Hindlimb muscle (tissue), 1 donor: ENCODE results near the gene SNRNP25. TPM values are rescaled to one million over a fixed set of nuclear protein-coding genes. Genes with fewer than 3 reads are reported as not detected.
"Not testable (repeated sequence)": the region's sequence is repeated elsewhere in the genome, so short reads cannot be mapped to it uniquely, and the experiment has no call there.

Experiments
- DNase-seq: peaks from one replicate; pipeline ENCODE4 v3.0.0-alpha.2; 2013
- polyA plus RNA-seq: library from polyadenylated mRNA; unstranded; fragments of 120-200 nt; gene quantifications from one replicate; pipeline ENCODE4 v1.2.1, GENCODE V29; 2013; ENCODE audit not compliant: insufficient read length

Gene SNRNP25
- 31.2 TPM for polyA plus RNA-seq

DNA sequence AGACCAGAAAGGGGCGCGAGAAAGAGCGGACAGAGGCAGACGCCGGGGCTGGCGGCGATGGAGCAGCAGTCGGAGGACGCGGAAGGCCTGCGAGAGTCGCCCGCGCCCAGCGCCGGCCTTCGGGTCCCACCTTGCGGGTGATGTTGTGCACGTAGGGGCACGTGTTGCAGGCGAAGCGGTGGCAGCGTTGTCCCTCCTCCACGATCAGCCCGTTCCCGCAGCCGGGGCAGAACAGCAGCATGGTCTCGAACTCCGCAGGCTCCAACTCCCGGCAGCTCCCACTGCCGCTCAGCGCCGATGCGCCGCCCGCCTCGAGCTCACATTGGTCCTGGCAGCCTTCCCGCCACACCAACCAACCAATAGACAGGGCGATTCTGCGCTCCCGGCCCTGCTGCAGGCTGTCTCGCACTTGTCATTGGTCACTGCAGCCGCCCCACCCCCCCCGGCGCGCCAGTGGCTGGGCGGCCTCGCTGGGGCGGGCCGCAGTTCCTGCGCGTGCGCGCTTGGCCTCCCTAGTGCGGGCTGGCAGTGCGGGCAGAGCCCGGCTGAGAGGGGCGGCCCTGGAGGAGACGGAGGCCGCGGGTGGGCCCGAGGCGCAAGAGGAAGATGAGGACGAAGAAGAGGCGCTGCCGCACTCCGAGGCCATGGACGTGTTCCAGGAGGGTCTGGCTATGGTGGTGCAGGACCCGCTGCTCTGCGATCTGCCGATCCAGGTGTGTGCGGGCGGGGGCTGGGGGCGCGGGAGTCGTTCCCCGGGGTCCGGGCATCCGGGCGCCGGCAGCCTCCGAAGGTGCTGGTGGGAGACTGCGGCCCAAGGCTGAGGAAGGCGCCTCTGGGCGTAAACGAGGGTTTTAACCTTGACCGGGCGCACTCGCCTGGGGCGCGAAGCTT, at the start of gene SNRNP25, which contains the start of gene POLR3K:
Gene SNRNP25, plus strand, starts transcription at position 483 of the 891 bp plus-strand sequence. Its CDS starts 189 bp downstream, at position 672.
Gene POLR3K, minus strand, starts transcription at position 263 of the 891 bp plus-strand sequence. Its CDS starts 22 bp downstream, at position 241.
- DNase-seq, result peak; percentile 97

DNA sequence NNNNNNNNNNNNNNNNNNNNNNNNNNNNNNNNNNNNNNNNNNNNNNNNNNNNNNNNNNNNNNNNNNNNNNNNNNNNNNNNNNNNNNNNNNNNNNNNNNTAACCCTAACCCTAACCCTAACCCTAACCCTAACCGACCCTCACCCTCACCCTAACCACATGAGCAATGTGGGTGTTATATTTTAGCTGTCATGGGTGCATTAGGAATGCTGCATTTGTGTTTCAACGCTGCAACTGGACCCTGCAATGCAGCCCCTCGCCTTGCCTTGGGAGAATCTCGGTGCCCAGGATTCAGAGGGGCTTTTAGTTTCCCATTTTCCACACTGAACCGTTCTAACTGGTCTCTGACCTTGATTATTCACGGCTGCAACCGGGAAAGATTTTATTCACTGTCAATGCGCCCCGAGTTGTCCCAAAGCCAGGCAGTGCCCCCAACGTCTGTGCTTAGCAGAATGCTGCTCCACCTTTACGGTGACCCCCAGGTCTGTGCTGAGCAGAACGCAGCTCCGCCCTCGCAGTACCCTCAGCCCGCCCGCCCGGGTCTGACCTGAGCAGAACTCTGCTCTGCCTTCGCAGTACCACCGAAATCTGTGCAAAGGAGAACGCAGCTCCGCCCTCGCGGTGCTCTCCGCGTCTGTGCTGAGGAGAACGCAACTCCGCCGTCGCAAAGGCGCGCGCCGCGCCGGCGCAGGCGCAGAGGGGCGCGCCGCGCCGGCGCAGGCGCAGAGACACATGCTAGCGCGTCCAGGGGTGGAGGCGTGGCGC, 43.5 kb upstream of the SNRNP25 start:
- no peak for DNase-seq

DNA sequence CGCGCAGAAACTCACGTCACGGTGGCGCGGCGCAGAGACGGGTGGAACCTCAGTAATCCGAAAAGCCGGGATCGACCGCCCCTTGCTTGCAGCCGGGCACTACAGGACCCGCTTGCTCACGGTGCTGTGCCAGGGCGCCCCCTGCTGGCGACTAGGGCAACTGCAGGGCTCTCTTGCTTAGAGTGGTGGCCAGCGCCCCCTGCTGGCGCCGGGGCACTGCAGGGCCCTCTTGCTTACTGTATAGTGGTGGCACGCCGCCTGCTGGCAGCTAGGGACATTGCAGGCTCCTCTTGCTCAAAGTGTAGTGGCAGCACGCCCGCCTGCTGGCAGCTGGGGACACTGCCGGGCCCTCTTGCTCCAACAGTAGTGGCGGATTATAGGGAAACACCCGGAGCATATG, 42.9 kb upstream of the SNRNP25 start:
- DNase-seq, result not testable (repeated sequence)

DNA sequence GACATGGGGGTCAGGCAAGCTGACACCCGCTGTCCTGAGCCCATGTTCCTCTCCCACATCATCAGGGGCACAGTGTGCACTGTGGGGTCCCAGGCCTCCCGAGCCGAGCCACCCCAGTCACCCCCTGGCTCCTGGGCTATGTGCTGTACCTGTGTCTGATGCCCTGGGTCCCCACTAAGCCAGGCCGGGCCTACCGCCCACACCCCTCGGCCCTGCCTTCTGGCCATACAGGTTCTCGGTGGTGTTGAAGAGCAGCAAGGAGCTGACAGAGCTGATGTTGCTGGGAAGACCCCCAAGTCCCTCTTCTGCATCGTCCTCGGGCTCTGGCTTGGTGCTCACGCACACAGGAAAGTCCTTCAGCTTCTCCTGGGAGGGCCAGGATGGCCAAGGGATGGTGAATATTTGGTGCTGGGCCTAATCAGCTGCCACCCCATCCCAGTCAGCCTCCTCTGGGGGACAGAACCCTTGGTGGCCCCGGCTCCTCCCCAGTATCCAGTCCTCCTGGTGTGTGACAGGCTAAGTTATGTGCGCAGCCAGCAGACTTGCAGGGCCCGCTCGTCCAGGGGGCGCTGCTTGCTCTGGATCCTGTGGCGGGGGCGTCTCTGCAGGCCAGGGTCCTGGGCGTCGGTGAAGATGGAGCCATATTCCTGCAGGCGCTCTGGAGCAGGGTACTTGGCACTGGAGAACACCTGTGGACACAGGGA, 36.4 kb upstream of the SNRNP25 start:
- not testable (repeated sequence) for DNase-seq

DNA sequence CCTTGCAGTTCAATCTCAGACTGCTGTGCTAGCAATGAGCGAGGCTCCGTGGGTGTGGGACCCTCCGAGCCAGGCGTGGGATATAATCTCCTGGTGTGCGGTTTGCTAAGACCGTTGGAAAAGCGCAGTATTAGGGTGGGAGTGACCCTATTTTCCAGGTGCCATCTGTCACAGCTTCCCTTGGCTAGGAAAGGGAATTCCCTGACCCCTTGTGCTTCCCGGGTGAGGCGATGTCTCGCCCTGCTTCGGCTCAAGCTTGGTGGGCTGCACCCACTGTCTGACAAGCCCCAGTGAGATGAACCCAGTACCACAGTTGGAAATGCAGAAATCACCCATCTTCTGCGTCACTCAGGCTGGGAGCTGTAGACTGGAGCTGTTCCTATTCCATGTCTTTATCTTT, 32.7 kb upstream of the SNRNP25 start:
- not testable (repeated sequence) for DNase-seq

DNA sequence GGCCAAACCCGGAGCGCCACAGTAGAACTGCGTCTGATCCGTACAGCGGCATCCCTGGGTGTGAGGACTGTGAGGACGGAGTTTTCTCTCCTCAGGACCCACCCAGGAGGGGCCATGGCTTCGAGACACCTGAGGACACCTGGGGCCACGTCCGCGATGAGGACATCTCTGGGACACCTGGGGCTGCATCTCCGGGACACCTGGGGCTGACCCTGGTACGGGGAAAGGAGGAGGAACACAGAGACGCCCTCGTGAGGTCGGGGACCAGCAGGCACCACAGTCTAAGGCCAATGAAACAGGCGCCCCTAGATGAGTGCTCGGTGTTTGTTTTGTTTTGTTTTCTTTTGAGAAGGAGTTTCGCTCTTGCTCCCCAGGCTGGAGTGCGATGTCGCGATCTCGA, 29.5 kb upstream of the SNRNP25 start:
- DNase-seq, result not testable (repeated sequence)

DNA sequence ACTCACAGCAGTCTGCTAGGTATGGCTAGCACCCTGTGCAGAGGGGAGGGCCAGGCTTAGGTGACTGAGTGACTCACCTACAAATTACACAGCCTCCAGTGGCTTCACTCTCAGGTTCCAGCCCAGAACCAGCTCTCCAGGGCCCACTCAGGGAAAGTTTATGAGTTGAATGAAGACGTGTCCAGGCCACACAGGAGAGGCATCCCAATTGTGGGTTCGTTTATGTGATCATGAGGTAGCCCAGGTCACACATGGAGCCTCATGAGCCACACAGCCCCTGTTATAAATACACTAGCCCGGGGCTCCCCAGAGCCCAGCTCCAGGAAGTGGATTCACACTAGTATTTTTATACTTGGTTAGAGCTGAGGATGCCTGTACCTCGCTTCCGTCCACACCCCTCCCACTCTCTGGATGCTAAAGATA, 27.7 kb upstream of the SNRNP25 start:
- not testable (repeated sequence) for DNase-seq

DNA sequence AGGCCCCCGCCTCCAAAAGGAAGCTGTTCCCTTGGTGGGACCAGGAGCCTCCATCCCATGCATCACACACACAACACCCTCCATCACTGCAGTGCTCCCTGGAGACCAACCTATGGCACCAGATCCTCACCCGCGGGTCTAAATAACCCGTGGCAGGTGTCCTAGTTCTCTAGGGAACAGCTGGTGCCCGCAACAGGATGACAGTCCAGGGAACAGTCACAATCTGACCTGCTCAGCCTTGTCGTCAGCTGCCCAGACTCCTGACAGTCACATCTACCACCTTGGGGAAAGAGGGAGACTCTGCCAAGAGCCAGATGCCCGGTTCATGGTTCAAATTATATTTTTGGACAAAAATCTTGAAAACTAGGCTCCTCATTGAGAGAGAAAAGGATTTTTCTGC, 23.0 kb upstream of the SNRNP25 start:
- DNase-seq, result not testable (repeated sequence)

DNA sequence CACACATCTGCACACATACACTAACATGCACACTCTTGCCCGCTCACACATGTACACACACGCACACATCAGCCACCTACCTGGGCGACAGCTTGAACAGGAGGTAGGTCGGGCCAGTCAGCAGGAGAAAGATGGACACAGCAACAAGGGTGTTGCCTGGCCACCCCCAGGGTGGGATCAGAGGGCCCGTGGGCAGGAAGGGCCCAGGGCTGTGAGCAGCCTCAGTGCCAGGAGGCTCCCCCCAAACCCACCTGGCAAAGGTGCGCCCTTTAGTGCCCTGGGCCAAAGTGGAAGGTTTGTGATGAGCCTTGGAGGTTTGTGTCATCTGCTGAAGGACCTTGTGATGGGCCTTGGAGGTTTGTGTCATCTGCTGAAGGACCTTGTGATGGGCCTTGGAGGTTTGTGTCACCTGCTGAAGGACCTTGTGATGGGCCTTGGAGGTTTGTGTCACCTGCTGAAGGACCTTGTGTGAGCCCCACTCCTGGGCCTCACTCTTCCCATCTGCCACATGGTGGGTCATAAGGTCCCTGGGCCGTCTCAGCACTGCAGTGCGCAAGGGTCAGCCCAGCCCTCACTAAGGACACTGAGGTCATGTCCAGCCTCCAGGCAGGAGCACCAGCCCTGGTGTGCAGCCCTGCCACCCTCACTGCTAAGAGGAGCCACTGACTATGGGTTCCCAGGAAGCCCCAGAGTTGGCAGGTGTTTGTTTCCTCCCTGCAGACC, 20.3 kb upstream of the SNRNP25 start:
- not testable (repeated sequence) for DNase-seq

DNA sequence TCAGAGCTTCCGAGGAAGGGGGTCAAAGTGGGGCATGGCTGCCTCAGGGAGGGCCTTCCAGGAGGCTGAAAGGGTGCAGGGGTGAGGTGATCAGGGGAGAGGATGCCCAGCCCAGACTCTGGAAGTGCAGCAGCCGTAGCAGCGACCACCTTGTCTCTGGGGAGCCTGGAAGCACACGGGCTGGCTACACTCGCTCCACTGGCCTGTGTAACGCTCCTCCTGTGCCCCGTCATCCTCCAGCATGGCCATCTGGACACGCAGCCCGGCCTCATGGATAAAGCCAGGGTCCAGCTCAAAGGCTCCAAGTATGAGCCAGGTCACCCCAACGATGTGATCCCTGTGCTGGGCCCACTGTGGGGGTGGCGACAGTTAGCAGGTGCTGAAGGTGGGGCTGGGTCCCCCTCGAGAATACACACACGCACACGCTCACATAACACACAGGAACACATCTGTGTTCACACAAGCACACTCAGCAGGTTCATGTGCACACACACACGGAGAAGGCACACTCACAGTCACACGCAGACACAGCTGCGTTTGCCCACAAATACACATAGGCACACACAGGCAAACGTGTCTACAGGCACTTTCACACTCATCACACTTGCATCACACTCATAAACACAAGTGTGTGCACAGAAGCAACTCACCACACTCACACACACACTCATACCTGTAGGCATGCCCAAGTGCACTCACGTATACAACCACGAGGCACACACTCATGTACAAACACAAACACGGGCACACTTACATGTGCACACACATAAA, 19.6 kb upstream of the SNRNP25 start:
- DNase-seq, result no peak

DNA sequence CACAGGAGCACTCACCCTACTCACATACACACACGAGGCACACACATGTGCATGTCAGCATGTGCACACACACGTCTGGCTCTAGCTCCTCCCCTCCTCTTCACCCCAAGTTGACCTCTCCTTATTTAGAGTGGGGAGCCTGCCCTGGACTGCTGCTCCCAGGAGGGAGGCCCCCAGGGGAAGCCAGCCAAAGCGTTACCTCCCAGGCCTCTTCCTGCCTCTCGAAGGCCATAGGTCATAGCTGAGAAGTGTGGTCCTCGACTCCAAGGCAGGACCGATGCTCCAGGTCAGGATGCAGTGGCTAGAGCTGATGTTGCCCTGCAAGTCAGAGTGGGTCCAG, 19.0 kb upstream of the SNRNP25 start:
- DNase-seq, result no peak

DNA sequence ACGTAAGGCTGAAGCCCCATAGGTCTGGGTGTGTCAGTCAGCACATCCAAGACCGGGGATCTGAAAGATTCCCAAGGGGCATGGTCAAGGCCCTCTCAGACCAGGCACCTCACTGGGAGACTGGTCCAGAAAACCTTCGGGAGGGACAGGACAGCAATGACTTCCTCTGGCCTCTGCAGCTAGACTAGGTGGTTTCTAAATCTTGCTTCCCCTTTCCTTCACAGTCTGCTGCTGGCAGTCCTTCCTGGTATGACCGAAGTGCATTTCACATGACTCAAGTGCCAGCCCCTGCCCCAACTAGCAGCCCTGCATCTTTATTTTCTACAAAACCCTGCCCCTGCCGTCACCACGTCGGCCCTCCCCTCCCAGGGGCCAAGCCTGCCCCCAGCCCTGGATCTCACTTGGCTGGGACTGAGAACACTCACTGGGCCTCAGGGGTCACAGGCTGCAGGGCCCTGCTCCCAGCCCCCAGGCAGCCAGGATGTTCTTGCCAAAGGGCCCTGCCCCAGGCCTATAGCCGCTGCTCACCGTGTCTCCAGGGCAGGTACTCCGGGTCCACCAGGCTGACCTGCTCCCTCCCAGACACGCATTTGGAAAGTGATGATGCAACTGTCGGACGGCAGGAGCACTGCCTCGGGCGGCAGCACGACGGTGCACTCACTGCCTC, 18.5 kb upstream of the SNRNP25 start:
- no peak for DNase-seq

DNA sequence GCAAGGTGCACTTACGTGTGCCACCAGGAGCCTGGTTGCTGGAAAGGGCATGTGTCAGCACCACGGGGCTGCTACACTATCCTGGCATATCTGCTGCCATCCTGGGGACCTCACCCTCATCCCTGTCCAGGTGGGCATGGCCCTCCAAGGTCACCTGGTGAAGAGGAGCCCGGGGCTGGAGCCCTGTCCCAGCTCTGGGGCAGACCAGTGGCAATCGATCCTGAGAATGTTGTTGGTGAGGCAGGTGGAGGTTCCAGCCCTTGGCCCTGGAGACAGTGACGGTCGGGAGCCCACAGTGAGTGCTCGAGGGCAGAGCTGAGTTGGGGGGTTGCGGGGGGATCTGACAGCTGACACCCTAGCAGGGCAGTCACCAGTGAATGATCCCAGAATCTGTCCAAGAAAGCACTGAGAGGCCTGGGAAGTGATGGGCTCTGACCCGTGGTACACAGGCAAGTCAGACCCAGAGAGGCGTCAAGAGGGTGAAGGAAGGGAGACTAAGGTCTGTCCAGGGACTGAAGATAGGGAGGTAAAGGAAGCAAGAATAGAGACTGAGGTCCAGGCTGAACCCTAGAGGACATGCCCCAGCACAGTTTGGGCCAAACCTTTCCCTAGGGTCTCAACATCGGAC, 17.8 kb upstream of the SNRNP25 start:
- DNase-seq, result no peak

DNA sequence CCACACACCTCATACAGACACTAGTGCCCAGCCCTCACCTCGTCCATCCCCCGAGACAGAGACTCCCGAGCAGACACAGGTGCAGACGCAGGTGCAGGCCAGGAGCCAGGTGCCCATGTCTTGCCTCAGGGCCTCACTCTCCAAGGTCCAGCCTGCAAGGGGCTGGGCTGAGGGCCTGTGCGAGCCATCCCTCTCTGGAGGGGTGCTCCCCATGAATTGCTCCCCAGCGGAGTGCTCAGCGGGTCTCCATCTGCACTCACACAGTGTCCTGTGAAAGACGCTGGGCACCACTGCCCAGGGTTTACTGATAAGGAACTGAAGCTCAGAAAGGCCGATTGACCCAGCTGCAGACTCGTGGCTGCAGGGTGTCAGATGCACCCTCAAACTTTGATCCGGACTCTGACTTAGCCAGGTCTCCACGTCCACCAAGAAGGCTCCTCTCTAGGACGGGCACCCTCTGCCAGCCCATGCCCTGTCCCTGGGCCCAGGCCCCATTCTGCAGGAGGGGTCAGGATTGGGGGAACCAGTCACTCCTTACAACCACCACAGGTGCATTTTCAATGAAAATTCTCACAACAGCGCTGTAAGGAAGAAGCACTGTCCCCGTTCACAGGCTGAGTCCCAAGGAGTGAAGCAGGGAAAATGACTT, 17.2 kb upstream of the SNRNP25 start:
- no peak for DNase-seq

DNA sequence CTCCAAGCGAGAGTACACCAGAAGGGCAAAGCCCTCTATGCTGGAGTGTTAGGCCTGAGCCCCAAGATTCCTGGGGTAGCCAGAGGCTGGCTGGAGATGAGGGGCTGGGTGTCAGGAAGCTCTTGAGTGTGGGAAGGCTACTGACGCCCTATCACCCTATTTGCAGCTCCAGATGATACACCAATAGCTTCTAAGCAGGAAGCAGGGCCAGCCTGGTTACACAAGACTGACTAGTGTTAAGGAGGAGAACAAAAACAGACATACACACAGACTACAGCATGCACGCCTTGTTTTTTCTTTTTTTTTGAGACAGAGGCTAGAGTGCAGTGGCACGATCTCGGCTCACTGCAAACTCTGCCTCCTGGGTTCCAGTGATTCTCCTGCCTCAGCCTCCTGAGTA, 16.1 kb upstream of the SNRNP25 start:
- no peak for DNase-seq

DNA sequence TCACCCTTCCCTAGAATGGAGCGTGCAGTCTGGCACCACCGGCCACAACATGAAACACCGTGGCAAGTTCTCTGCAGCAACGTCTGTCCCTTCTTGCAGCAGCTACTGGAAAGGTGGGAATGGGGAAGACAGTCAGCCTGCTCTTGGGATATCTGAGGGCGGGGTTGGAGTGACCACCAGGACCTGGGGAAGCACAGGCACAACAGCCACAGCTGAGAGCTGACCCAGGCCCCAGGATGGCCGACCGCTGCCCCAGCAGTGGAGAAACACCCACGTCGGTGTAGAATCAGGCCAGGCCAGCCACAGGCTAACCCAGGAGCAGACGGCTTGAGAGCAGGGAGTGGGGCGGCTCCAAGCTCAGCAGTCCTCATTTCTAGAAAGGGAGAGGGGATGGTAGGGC, 15.4 kb upstream of the SNRNP25 start:
- DNase-seq, result not testable (repeated sequence)

DNA sequence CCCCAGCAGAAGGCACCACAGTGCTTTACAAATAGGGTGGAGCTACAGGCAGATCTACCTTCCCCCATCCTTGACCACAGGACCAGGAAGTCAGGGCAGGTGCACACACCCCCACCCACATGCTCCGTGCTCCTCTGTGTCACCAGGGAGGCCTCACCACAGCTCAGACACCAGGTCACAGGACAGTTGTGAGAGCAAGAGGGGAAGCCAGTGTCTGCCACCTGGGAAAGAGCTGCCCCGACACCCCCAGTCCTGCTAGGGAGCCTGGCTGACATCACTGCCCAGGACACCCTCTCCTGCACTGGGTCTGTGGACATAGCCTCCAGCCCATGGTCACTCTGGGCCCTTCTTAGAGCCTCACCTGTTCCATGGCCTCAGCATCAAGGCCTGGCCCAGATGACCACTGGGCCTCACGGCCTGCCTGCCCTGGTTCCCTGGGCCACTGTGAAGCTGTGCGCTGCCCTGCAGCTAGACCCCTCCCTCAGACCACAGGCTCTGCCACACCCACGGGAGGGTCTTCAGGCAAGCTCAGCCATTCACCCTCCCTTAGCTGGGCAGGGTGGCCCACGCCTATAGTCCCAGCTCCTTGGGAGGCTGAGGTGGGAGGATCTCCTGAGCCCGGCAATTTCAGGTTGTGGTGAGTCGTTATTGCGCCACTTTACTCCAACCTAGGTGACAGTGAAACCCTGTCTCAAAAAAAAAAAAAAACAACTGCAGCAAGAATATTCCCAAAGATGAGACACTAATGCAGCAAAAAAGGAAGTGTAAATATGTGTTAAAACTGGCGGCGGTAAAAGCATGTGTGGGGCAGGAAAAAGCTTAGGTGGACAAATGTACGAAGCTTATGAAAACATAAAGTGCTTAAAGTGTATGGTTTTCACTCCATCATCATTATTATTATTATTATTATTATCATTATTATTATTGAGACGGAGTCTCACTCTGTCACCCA, 14.4 kb upstream of the SNRNP25 start:
- DNase-seq, result no peak

DNA sequence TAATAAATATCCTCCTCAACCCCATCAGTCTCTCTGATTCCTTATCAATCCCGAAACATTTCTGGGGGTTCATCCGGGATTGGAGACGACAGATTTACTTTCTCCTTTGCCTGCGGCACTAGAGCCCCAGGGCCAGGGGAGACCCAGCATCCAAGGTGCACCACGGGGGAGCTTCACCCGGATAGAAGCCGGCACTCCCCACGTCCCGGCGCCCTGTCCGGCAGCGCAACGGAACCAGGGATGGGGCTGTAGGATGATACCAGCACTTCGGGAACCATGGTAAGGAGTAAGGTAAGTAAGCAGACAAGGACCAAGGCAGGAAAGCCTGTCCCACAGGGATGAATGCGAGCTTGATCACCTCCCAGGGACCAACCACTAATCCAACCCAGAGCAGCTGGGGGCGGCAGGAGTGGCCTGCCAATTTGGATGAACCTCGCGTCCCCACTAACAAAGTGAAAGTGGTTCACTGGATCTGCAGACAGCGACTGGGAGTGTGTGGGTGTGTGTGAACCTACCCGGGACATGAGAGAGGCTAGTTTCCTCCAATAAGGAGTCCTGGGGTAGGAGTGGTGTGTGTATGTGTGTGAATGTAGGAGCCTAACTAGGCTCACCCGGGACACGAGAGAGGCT, 12.1 kb upstream of the SNRNP25 start:
- DNase-seq, result no peak
